HG02610 (cell line): ENCODE measurements around the gene HCN2.
A peak's percentile ranks its signal among the peaks of the same experiment; 100 is the strongest.

Source experiments
- ATAC-seq: cut with Tn5 transposase; IDR thresholded peaks from one replicate; pipeline ENCODE4 v1.9.1; 2021; ENCODE audit warnings: mild to moderate bottlenecking, moderate library complexity; ENCODE audit not compliant: unreplicated experiment

Gene HCN2

GRCh38 chr19:570937-571565 is 18.6 kb upstream of the HCN2 start:
- no peak for ATAC-seq

GRCh38 chr19:571566-571974 is 18.1 kb upstream of the HCN2 start:
- ATAC-seq = no peak

GRCh38 chr19:572140-572742 is 17.4 kb upstream of the HCN2 start, which contains the start of gene BSG:
Gene BSG, plus strand, starts transcription at chr19:572596. Its CDS starts 39 bp downstream, at chr19:572635.
- ATAC-seq = peak; percentile 77

- no peak for ATAC-seq
Observed at GRCh38 chr19:572743-573518, 16.8 kb upstream of the HCN2 start.

GRCh38 chr19:573519-573825 is 16.2 kb upstream of the HCN2 start:
- no peak for ATAC-seq

- no peak for ATAC-seq
Observed at GRCh38 chr19:574658-575526, 14.8 kb upstream of the HCN2 start.

GRCh38 chr19:575527-576506 is 13.9 kb upstream of the HCN2 start:
- ATAC-seq = no peak

GRCh38 chr19:576768-577438 is 12.8 kb upstream of the HCN2 start:
- ATAC-seq = no peak

- ATAC-seq = no peak
Observed at GRCh38 chr19:577439-578392, 12.0 kb upstream of the HCN2 start.

GRCh38 chr19:579111-579841 is 10.4 kb upstream of the HCN2 start:
- ATAC-seq = no peak

GRCh38 chr19:579842-580155 is 9.9 kb upstream of the HCN2 start:
- no peak for ATAC-seq

- ATAC-seq = no peak
Observed at GRCh38 chr19:580274-580835, 9.3 kb upstream of the HCN2 start.

- ATAC-seq = no peak
Observed at GRCh38 chr19:581399-582111, 8.1 kb upstream of the HCN2 start.

GRCh38 chr19:582497-583197 is 7.0 kb upstream of the HCN2 start:
- ATAC-seq = no peak

- no peak for ATAC-seq
Observed at GRCh38 chr19:583198-583967, 6.3 kb upstream of the HCN2 start.

- no peak for ATAC-seq
Observed at GRCh38 chr19:583968-584239, 5.8 kb upstream of the HCN2 start.
